Caco-2 (cell line): Measurements from ENCODE around the gene ELMO3. TPM values are rescaled to one million over a fixed set of nuclear protein-coding genes. Genes with fewer than 3 reads are reported as not detected.
A peak's percentile ranks its signal among the peaks of the same experiment; 100 is the strongest.

Experiments
- BruUV-seq: library from RNA; stranded (reverse); fragments of 400-500 nt; replicated peaks from 2 replicates; lab custom pipeline; 2021; lab: Mats Ljungman, UMichigan
- CTCF ChIA-PET: fragments of 300-600 bp; sonication (Branson Sonifier 250); formaldehyde crosslinking; loops from one replicate; lab custom pipeline; 2022; ENCODE audit warnings: antibody characterized with exemption; lab: Charles Lee
- POLR2A ChIA-PET: fragments of 300-600 bp; sonication (Branson Sonifier 250); formaldehyde crosslinking; loops from one replicate; lab custom pipeline; 2022; ENCODE audit warnings: antibody characterized with exemption; lab: Charles Lee
- DNase-seq, 2 experiments: peaks; one replicate each; pipeline versions ENCODE4 v3.0.0 to v3.0.0-alpha.2; 2020 to 2022
- H3K27me3 ChIP-seq: replicated peaks from 2 replicates; pipeline ENCODE4 v1.6.0; 2011; ENCODE audit warnings: low read length; ENCODE audit not compliant: control insufficient read depth, insufficient read depth
- H3K36me3 ChIP-seq: 2 replicates; pipeline ENCODE4 v1.5.1; 2011; ENCODE audit warnings: low read length; ENCODE audit not compliant: control insufficient read depth, insufficient read depth
- H3K4me1 ChIP-seq: fragments of 250-450 bp; sonication (Bioruptor Pico); 2 replicates; pipeline ENCODE4 v1.5.1; 2020; ENCODE audit warnings: mild to moderate bottlenecking
- H3K4me3 ChIP-seq: 2 replicates; pipeline ENCODE4 v1.5.1; 2011; ENCODE audit warnings: low read depth, mild to moderate bottlenecking, control low read depth, low read length
- H3K9me3 ChIP-seq: fragments of 250-450 bp; sonication (Bioruptor Pico); 2 replicates; pipeline ENCODE4 v1.5.1; 2020; ENCODE audit warnings: mild to moderate bottlenecking, moderate library complexity
- H3K27ac Mint-ChIP-seq: one replicate; pipeline ENCODE4 v1.8.0; 2022; ENCODE audit warnings: mixed read lengths; ENCODE audit not compliant: unreplicated experiment
- H3K27me3 Mint-ChIP-seq: one replicate; pipeline ENCODE4 v1.8.0; 2022; ENCODE audit warnings: mixed read lengths; ENCODE audit not compliant: insufficient read depth, unreplicated experiment
- H3K36me3 Mint-ChIP-seq: one replicate; pipeline ENCODE4 v1.8.0; 2022; ENCODE audit warnings: mild to moderate bottlenecking, mixed read lengths; ENCODE audit not compliant: insufficient read depth, unreplicated experiment
- H3K4me1 Mint-ChIP-seq: one replicate; pipeline ENCODE4 v1.8.0; 2022; ENCODE audit warnings: low read depth, mixed read lengths; ENCODE audit not compliant: unreplicated experiment
- H3K4me3 Mint-ChIP-seq: one replicate; pipeline ENCODE4 v1.8.0; 2022; ENCODE audit warnings: mild to moderate bottlenecking, moderate library complexity, mixed read lengths; ENCODE audit not compliant: unreplicated experiment
- H3K9me3 Mint-ChIP-seq: one replicate; pipeline ENCODE4 v1.8.0; 2022; ENCODE audit warnings: mixed read lengths; ENCODE audit not compliant: unreplicated experiment
- CTCF ChIP-seq, 2 experiments: fragments of 200-600 bp in 1 of 2; IDR thresholded peaks; 1 replicate in 1 of 2; 2 replicates in 1 of 2; pipeline versions ENCODE4 v1.5.1 to v1.8.0; 2011 to 2022; ENCODE audit warnings: antibody characterized with exemption in 1 of 2, control low read depth in 1 of 2, inconsistent platforms in 1 of 2, low read depth in 1 of 2, low read length in 1 of 2, mild to moderate bottlenecking in 1 of 2, moderate library complexity in 1 of 2; ENCODE audit not compliant: insufficient read depth in 1 of 2, severe bottlenecking in 1 of 2, unreplicated experiment in 1 of 2
- intact Hi-C: fragments of 100-400 bp; cut with micrococcal nuclease; formaldehyde crosslinking; loops from one replicate; pipeline ENCODE4 v1.10.0; 2022; ENCODE audit not compliant: unreplicated experiment
- total RNA-seq: library from RNA; stranded (reverse); gene quantifications from 2 replicates; pipeline ENCODE4 v1.2.3, GENCODE V29; 2022

The ELMO3 gene
- total RNA-seq, 1 experiment from 2014 or later = 27.8 TPM

- H3K27me3 ChIP-seq = no peaks in the 10 kb centered on the region
- intact Hi-C loops = loop anchor here (1.0 to 2.0 kb wide), 6 partner anchors 14 to 238 kb away; partner anchors contain the start of gene ELMO3
- H3K4me1 Mint-ChIP-seq = peaks cover 7% of the 10 kb centered on the region
- peaks cover 8% of the 10 kb centered on the region for H3K36me3 Mint-ChIP-seq
- peak; percentile 91 to 96 for TF ChIP-seq CTCF (IDR thresholded peaks at IDR 0.05; ENCODE audit: insufficient read depth in 1 of 2, low read depth in 1 of 2, low read length in 1 of 2, severe bottlenecking in 1 of 2, unreplicated experiment in 1 of 2)
- H3K36me3 ChIP-seq = no peaks in the 10 kb centered on the region
- peak overlapping the region; percentile 10 for H3K27ac Mint-ChIP-seq
- CTCF ChIA-PET = interaction anchor here (0.5 to 3.2 kb wide), 20 partner anchors 9 to 231 kb away, joined by 3 to 39 read pairs (median 5); partner anchors contain the start of genes B3GNT9, ELMO3, FBXL8 and FHOD1
- H3K4me3 ChIP-seq = peak overlapping the region; percentile 90
- H3K27me3 Mint-ChIP-seq = peaks cover 3% of the 10 kb centered on the region
- H3K4me3 Mint-ChIP-seq = no peak overlapping the region
- peak; percentile 95 to 97 for DNase-seq
- POLR2A ChIA-PET = interaction anchor here (0.6 to 3.1 kb wide), 3 partner anchors 13 to 151 kb away, joined by 3 to 10 read pairs (median 5); partner anchors contain the start of gene NOL3
- no TSS peak for BruUV-seq
- H3K9me3 Mint-ChIP-seq = no peaks in the 10 kb centered on the region
- H3K9me3 ChIP-seq = no peaks in the 10 kb centered on the region
- peaks cover 40% of the 10 kb centered on the region for H3K4me1 ChIP-seq
These were observed 13.8 kb upstream of the ELMO3 start for GRCh38 chr16:67184995-67185650.

- H3K27me3 ChIP-seq = no peaks in the 10 kb centered on the region
- no peak overlapping the region for H3K4me3 Mint-ChIP-seq
These were observed 13.2 kb upstream of the ELMO3 start for GRCh38 chr16:67185651-67186134.

More at GRCh38 chr16:67185651-67186134, 13.2 kb upstream of the ELMO3 start:
- DNase-seq = no peak
- Mint-ChIP-seq H3K27ac (peak overlapping the region; percentile 10), H3K4me1 (peaks cover 7% of the 10 kb centered on the region), H3K36me3 (peaks cover 8% of the 10 kb centered on the region), H3K9me3 (no peaks in the 10 kb centered on the region), H3K27me3 (peaks cover 3% of the 10 kb centered on the region)
- Histone ChIP-seq H3K9me3 (no peaks in the 10 kb centered on the region), H3K4me3 (no peak overlapping the region), H3K4me1 (peaks cover 40% of the 10 kb centered on the region), H3K36me3 (no peaks in the 10 kb centered on the region)
- ChIA-PET CTCF (interaction anchor here (0.6 to 3.2 kb wide), 14 partner anchors 10 to 232 kb away, joined by 3 to 39 read pairs (median 6); partner anchors contain the start of genes ELMO3, FBXL8, NOL3 and TRADD), POLR2A (interaction anchor here (1.0 to 3.1 kb wide), 2 partner anchors 13 to 15 kb away, joined by 3 to 10 read pairs; partner anchors contain the start of gene NOL3)
- no TSS peak for BruUV-seq
- intact Hi-C loops = loop anchor here (1.0 to 2.0 kb wide), 7 partner anchors 11 to 239 kb away; partner anchors contain the start of gene ELMO3
- peak in 1 of 2 experiments; percentile 18 for TF ChIP-seq CTCF (IDR thresholded peaks at IDR 0.05; ENCODE audit: insufficient read depth in 1 of 2, low read depth in 1 of 2, low read length in 1 of 2, severe bottlenecking in 1 of 2, unreplicated experiment in 1 of 2)
